GM12891 (cell line): ENCODE results near the gene RPN2.
A peak's percentile ranks its signal among the peaks of the same experiment; 100 is the strongest.

ENCODE experiments used
- DNase-seq: peaks from one replicate; pipeline ENCODE4 v3.0.0; 2011; ENCODE audit warnings: low spot score; ENCODE audit not compliant: insufficient read length
- FAIRE-seq: peaks from 2 replicates; lab custom pipeline; 2011; peaks lifted over from hg19 to GRCh38; lab: Jason Lieb, UNC
- PAX5 ChIP-seq: IDR thresholded peaks from 2 replicates; pipeline ENCODE4 v1.6.1; 2011; ENCODE audit warnings: low read length, moderate library complexity, mild to moderate bottlenecking; ENCODE audit not compliant: insufficient read depth, severe bottlenecking
- POLR2A ChIP-seq: IDR thresholded peaks from 2 replicates; pipeline ENCODE4 v1.6.1; 2011; ENCODE audit warnings: low read depth, low read length, control low read depth
- POLR2AphosphoS5 ChIP-seq: IDR thresholded peaks from 2 replicates; pipeline ENCODE4 v1.6.1; 2011; ENCODE audit warnings: low read depth, low read length, control low read depth
- POU2F2 ChIP-seq: IDR thresholded peaks from 2 replicates; pipeline ENCODE4 v1.6.1; 2011; ENCODE audit warnings: low read depth, mild to moderate bottlenecking, control low read depth, low read length, moderate library complexity
- SPI1 ChIP-seq: IDR thresholded peaks from 2 replicates; pipeline ENCODE4 v1.6.1; 2011; ENCODE audit warnings: low read depth, low read length, control low read depth
- TAF1 ChIP-seq: IDR thresholded peaks from 2 replicates; pipeline ENCODE4 v1.6.1; 2011; ENCODE audit warnings: low read depth, low read length, control low read depth

RPN2 gene

GRCh38 chr20:37234254-37234581, 55.1 kb downstream of the RPN2 start:
- TF ChIP-seq POU2F2 (no peak), SPI1 (no peak), PAX5 (no peak), POLR2AphosphoS5 (no peak), POLR2A (no peak), TAF1 (no peak)
- peak; percentile 54 for FAIRE-seq
- no peak for DNase-seq

- FAIRE-seq (no peak), DNase-seq (no peak)
- TF ChIP-seq POU2F2: no peak
- no peak for TF ChIP-seq POLR2A
- TF ChIP-seq PAX5: no peak
- TF ChIP-seq TAF1: no peak
- TF ChIP-seq SPI1: no peak
- no peak for TF ChIP-seq POLR2AphosphoS5
Observed at GRCh38 chr20:37235065-37235464, 55.9 kb downstream of the RPN2 start.

GRCh38 chr20:37236462-37236861, 57.3 kb downstream of the RPN2 start:
- TF ChIP-seq SPI1: no peak
- TF ChIP-seq POLR2A: no peak
- TF ChIP-seq TAF1: no peak
- no peak for TF ChIP-seq POU2F2
- no peak for TF ChIP-seq PAX5
- no peak for TF ChIP-seq POLR2AphosphoS5
- FAIRE-seq (no peak), DNase-seq (no peak)

- no peak for DNase-seq
- FAIRE-seq: no peak
- TF ChIP-seq PAX5: no peak
- TF ChIP-seq POLR2AphosphoS5: no peak
- TF ChIP-seq POU2F2: no peak
- no peak for TF ChIP-seq SPI1
- TF ChIP-seq TAF1: no peak
- TF ChIP-seq POLR2A: no peak
Observed at GRCh38 chr20:37237656-37238055, 58.5 kb downstream of the RPN2 start.

GRCh38 chr20:37238426-37238825, 59.3 kb downstream of the RPN2 start:
- DNase-seq (no peak), FAIRE-seq (no peak)
- TF ChIP-seq POLR2AphosphoS5: no peak
- no peak for TF ChIP-seq SPI1
- no peak for TF ChIP-seq PAX5
- TF ChIP-seq POU2F2: no peak
- no peak for TF ChIP-seq TAF1
- no peak for TF ChIP-seq POLR2A

- no peak for FAIRE-seq
- DNase-seq: no peak
- TF ChIP-seq POLR2A (no peak), POLR2AphosphoS5 (no peak), TAF1 (no peak), PAX5 (no peak), POU2F2 (no peak), SPI1 (no peak)
Observed at GRCh38 chr20:37238935-37239451, 59.9 kb downstream of the RPN2 start.

- no peak for TF ChIP-seq POU2F2
- TF ChIP-seq TAF1: no peak
- TF ChIP-seq POLR2AphosphoS5: no peak
- TF ChIP-seq SPI1: no peak
- no peak for TF ChIP-seq PAX5
- TF ChIP-seq POLR2A: no peak
- no peak for FAIRE-seq
Observed at GRCh38 chr20:37240337-37241067, 61.4 kb downstream of the RPN2 start.

GRCh38 chr20:37242503-37242902, 63.4 kb downstream of the RPN2 start:
- FAIRE-seq: no peak
- TF ChIP-seq POU2F2: no peak
- TF ChIP-seq POLR2AphosphoS5: no peak
- no peak for TF ChIP-seq POLR2A
- TF ChIP-seq TAF1: no peak
- no peak for TF ChIP-seq SPI1
- TF ChIP-seq PAX5: no peak
- DNase-seq: no peak

More at GRCh38 chr20:37240337-37241067, 61.4 kb downstream of the RPN2 start:
- no peak for DNase-seq

GRCh38 chr20:37243076-37243936, 64.2 kb downstream of the RPN2 start:
- DNase-seq (no peak), FAIRE-seq (no peak)
- TF ChIP-seq POLR2AphosphoS5: no peak
- TF ChIP-seq SPI1: no peak
- no peak for TF ChIP-seq POU2F2
- no peak for TF ChIP-seq POLR2A
- TF ChIP-seq TAF1: no peak
- TF ChIP-seq PAX5: no peak
